Measurements from ENCODE around the gene MOCS1.
"Not testable (repeated sequence)": the region's sequence is repeated elsewhere in the genome, so short reads cannot be mapped to it uniquely, and the experiment has no call there.

The MOCS1 gene

DNA sequence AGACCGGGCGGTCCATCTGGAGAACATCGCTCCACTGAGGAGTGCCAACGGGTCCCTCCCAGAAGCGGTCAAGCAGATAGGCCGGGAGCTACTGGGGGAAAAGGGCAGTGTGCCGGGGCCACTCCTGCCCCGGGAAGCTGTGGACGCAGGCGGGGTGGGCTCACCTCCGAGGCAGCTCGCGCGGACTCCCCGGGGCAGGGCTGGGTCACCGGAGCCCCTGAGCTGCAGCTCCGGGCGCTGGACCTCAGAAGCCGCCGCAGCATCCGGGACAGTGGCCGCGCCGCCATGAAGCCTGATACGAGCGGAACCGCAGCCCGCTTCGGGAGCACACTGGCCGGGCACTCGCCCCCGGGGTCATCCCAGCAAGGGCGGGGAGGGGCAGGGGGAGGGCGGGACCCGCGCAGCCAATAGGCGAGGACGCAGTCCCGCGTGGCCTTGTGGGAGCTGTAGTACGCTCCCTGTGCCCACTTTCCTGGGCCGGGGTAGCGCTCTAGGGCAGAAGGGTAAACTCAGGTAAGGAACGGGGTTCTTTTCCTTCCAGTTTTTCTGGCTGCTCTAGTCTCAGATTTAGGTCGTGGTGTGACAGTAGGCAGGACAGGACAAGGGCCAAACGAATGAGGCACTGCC lies at the start of gene MOCS1:
TSS of gene MOCS1 (minus strand) at position 332 of the 627 bp plus-strand sequence. CDS start at position 287, 45 bp downstream.
- in situ Hi-C loops (cut with MboI; ENCODE audit: low sequenced_read_pairs): no loop called here

DNA sequence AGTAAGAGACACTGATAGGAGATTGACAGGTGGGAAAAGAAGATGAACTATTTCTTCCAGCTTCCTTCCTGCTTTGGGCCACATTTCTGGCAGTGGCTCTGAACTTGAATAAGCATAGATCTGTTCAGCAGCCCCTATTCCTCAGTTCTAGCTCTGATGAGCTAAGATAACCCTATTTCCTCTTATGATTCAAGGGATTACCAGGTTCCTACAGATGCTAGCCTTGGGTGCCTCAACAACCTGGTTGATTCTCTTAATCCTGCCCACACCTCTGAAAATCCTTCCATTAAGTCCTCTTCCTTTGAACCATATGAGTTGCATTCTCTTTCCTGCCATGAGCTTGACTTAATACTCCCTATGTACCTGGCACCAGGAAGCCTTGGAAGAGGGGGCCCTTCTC lies 49.8 kb upstream of the MOCS1 start:
- in situ Hi-C loops (cut with MboI; ENCODE audit: low sequenced_read_pairs): no loop called here

DNA sequence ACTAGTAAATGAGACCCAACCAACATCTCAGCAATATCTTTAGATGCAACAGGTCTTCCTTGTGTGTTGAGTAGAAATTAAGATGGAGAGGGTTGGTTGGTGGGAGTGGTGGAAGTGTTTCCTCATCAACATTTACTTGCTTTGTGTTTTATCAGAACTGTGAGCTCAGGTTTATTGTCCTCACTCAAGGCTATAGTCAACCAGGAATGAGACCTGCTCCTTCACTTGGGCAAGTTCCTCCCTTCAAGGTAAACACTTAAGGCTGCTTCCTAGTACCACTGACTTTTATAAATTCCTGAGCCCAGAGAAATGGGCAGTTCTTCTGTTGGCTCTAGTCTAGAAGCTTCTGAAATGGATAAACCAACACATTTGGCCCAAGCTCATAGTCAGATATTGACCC lies 48.9 kb upstream of the MOCS1 start:
- in situ Hi-C loops (cut with MboI; ENCODE audit: low sequenced_read_pairs): no loop called here

DNA sequence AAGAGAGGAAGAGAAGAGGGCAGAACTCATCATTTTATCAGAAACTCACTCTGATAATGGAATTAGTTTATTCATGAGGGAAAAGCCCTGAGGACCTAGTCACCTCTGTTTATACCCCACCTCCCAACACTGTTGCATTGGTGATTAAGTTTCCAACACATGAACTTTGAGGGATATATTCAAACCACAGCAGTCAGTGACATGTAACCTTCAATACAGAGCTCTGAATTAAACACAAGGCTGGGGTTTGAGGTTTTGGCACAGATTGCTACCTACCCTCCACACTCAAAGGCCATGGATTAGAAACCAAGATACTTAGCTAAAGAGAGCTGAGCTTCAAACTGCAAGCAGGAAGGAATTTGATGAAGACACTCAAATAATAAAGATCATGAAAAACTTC lies 48.5 kb upstream of the MOCS1 start:
- in situ Hi-C loops (cut with MboI; ENCODE audit: low sequenced_read_pairs): no loop called here

DNA sequence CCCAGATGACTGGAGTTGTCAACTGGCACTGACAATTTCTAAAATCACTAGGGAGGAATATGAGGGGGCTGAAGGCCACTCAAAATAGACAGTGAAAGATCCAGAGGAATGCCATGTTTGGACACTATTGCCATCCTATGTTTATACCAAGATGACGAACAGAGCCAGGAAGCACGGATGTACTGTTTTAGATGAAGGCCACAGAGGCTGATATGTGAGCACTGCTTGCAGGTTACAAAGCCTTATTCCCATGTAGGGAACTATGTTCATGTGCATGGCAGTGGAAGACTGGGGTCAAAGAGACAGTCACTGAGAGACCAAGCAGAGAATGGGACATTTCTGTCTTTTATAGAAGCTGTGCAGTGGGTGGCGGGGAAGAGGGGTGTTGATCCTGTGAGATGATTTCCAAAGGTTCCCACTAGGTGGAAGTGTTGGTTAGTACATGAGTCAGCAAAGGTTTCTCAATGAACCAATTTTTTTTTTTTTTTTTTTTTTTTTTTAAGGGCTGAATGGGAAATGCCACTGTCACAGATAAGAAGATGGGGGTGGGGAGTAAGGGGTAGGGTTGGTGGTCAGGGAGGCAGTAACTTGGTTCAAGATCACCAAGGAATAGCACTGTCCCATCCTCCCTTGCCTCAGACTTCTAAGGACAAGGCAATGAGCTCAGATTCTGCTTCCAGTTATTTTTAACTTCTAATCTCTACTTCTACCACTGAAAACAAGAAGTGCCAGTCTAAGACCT lies 46.7 kb upstream of the MOCS1 start:
- in situ Hi-C loops (cut with MboI; ENCODE audit: low sequenced_read_pairs): no loop called here

DNA sequence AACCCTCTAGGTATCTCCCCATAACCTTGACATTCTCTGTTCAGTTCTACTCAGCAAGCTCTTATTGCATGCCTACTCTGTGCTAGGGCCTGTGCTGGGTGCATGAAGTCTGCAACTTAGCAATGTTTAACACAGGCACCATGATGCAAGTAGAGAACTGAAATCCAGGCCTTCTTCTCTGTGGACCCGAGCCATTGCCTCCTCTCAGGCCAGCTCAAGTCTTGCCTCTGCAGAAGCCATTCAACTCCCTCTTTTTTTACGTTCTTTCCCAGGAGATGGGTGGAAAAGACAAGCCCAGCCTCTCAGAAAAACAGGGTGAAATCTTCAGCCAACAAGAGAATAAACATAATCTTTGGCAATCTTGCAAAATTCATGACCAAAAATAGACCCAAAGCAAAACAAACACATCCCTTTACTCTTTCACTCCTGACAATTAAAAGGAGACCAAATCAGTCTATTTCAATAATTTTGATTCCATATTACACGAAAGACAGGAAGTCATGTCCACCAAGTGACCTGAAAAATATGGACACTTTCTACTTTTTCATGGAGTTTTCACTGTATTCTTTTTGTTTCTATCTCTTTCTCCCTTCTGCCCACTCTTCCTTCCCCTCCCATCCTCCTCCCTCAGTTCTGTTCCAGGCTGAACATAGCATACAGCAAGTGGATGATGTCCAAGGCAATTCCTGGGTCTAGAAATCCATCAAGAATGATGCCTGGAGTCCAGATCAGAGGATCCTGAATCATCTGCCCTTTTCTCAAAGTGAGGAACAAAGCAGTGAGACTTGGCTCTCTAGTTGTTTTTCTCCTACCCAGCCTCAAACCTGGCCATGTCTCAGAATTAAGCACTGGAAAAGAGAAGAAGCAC lies 45.4 kb upstream of the MOCS1 start:
- in situ Hi-C loops (cut with MboI; ENCODE audit: low sequenced_read_pairs): no loop called here

DNA sequence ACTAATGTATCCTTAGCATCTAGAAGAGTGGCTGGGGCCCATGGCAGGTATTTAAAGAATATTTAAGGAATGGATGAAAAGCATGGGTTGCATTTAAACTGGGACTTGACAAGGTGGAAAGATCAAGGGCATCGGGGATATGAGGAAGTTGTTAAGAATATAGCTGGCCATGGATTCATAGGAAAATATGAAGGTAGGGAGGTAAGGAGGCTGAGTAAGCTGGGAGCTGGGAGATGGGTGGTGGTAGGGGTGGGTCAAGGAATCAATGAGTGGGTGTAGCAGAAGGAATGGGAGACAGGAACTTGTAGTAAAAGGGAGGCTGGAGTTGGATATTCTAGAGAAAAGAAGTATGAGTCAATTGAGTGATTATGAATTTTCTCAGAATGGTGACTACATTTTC lies 44.0 kb upstream of the MOCS1 start:
- in situ Hi-C loops (cut with MboI; ENCODE audit: low sequenced_read_pairs): no loop called here

DNA sequence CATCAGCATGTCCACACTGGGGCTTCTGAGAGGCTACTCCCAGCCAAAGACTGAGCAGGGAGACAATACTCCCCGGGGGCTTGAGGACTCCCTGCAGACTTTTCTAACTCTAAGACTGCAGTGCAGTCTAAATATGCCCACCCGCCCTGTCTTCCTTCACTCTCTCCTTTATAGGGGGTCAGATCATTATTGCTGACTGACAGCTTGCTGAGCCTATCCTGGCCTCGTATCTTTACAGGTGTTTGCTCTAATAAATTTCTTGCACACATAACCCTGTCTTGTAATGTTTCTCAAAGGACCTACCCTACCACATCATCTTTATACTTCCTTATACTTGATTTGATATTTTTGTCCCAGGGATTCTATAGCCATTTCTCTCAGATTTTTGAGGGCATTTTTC lies 39.4 kb upstream of the MOCS1 start:
- in situ Hi-C loops (cut with MboI; ENCODE audit: low sequenced_read_pairs): no loop called here

DNA sequence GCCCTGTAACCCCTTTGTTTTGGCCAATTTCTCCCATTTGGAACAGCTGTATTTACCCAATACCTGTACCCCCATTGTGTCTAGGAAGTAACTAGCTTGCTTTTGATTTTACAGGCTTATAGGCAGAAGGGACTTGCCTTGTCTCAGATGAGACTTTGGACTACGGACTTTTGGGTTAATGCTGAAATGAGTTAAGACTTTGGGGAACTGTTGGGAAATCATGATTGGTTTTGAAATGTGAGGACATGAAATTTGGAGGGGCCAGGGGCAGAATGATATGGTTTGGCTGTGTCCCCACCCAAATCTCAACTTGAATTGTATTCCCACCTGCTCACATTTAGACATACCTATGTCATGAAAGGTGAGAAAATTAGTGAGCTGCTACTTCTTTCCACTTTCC lies 38.5 kb upstream of the MOCS1 start:
- in situ Hi-C loops (cut with MboI; ENCODE audit: low sequenced_read_pairs): not testable (repeated sequence)

DNA sequence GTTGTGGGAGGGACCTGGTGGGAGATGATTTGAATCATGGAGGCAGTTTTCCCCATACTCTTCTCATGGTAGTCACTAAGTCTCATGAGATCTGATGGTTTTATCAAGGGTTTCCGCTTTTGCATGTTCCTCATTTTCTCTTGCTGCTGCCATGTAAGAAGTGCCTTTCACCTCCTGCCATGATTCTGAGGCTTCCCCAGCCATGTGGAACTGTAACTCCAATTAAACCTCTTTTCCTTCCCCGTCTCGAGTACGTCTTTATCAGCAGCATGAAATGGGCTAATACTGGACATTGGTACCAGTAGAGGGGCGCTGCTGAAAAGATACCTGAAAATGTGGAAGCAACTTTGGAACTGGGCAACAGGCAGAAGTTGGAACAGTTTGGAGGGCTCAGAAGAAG lies 36.9 kb upstream of the MOCS1 start:
- in situ Hi-C loops (cut with MboI; ENCODE audit: low sequenced_read_pairs): not testable (repeated sequence)

DNA sequence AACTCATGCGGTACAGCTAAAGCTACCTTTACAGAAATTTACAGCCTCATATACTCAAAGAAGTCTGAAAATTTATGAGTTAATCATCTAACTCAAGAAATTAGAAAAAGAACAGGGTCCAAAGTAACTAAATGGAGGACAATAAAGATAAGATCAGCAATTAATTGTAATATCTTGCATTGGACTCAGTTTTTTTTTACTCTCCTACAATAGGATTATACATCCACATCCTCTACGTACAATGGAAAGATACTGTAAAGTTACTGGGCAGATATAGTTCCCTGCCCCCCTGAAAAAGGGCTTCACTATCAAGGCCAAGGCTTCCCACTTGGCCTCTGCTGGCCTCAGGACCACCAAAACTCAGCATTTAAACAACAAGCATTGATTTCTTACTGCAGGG lies 31.5 kb upstream of the MOCS1 start:
- in situ Hi-C loops (cut with MboI; ENCODE audit: low sequenced_read_pairs): no loop called here

DNA sequence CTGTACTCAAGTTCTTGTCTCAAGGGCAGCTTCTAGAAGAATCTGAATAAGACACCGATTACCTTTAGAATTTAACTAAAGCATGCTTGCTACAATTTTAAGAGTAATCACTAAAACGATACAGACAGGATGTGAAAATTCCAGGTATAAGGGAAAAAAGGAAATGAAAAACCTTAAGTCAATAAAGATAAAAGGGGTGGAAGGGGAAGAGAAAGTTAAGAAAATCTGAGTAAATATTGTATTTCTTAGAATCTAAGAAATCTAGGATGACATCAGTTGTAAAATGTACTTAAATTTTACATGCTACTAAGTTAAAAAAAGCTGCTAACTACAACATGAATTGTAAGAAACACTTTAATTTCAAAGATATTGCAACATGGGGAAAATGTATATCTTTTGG lies 30.3 kb upstream of the MOCS1 start:
- in situ Hi-C loops (cut with MboI; ENCODE audit: low sequenced_read_pairs): no loop called here

DNA sequence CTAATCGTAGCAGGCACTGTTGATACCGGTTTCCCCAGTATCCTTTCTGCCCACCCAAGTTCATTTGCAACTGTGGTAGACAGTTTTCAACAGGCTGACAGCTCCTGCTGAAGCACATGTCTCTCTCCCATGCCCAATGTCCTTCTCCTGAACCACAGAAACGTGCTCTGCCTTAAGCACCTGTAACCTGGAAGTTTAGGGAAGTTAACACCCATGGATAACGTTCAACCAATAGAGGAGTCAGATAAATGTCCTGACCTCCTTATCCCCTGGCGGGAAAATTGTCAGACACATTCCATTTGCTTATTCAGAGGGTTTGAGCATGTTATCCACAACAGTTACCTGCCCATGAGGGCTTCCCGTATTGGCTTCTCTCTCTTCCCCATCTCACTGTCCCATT lies 29.8 kb upstream of the MOCS1 start:
- in situ Hi-C loops (cut with MboI; ENCODE audit: low sequenced_read_pairs): no loop called here

DNA sequence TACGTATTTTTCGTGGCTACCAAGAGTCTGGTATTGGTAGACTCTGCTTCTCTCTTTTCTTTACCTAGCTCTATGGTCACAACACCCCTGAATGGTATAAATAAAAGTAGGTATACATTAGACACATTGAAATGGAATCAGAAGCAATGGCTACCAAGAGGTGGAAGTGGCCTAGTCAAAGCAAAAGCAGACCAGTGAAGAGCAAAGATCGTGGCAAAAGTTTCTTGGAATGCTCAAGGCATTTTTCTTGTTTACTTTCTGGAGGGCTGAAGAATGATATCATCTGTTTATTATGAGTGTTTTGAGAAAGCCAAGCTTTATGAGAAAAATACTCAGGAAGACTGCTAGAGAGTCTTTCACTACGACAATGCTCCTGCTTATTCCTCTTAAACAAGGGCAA lies 28.6 kb upstream of the MOCS1 start:
- in situ Hi-C loops (cut with MboI; ENCODE audit: low sequenced_read_pairs): no loop called here

DNA sequence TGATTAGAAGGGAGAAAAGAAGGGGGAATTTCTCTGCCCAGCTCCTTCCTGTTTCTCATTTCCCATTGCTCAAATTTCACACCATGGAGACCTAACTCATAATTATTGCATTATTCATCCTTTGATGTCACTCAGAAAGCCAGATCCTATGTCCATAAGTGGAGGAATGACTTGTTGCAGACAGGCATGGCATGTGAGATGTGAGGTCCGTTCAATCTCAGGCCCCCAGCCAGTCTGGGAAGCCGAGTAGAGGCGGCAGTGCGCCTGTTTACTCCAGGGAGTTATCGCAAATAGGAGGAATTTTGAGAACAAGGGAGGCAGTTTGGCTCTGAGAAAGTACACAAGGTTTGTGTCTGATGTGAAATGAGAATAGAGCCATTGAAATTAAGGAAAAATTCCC lies 26.9 kb upstream of the MOCS1 start:
- in situ Hi-C loops (cut with MboI; ENCODE audit: low sequenced_read_pairs): no loop called here

DNA sequence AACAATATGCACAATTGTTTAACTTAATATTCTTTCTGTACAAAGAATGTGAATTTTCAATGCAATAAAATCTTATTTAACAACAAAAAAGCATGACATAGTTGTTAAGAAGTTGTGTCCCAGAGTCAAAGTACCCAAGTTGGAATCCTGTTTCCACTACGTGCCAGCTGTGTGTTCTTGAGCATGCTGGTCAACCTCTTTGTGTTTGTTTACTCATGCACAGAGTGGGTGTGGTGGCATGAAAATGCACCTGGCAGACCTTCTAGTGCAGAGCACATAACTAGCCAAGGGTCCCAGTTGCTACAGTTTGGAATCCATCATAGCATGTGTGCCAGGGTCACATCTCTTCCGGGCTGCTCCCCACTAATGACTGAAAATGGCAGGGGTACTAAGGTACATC lies 24.7 kb upstream of the MOCS1 start:
- in situ Hi-C loops (cut with MboI; ENCODE audit: low sequenced_read_pairs): no loop called here

DNA sequence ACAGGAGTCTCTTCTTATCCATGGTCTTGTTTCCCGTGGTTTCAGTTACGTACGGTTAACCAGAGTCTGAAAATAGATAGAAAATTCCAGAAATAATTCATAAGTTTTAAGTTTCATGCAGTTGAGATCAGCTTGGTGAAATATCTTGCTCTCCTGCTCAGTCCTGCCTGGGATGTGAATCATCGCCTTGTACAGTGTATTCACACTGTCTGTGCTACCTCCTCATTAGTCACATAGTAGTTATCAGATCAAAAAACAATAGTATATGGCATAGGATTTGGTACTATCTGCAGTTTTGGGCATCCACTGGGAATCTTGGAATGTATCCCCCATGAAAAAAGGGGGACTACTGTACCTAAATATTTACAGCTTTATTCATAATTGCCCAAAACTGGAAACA lies 22.7 kb upstream of the MOCS1 start:
- in situ Hi-C loops (cut with MboI; ENCODE audit: low sequenced_read_pairs): no loop called here

DNA sequence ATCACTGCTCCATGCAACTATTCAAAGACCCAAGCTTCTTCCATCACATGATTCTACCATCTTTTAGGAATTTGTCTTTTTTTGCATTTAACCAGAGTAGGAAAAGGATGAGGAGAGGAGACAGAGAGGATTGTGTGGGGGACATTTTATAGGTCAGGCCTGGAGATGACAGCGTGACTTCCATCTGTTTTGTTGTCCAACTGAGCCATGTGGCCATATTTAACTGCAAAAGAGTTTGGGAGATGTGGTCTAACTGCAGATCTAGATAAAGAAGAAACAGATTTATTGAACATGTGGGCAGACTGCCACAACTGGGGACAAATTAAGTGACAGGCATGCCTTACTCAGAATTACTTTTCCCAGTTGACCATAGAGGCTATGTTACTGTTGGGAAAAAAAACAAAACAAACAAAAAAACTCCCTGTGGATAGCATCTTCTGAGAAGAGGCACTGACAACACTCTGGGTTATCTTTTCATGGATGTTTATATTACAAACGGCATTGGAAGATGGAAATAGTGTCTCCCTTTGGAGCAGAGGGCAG lies 18.9 kb upstream of the MOCS1 start:
- in situ Hi-C loops (cut with MboI; ENCODE audit: low sequenced_read_pairs): no loop called here

DNA sequence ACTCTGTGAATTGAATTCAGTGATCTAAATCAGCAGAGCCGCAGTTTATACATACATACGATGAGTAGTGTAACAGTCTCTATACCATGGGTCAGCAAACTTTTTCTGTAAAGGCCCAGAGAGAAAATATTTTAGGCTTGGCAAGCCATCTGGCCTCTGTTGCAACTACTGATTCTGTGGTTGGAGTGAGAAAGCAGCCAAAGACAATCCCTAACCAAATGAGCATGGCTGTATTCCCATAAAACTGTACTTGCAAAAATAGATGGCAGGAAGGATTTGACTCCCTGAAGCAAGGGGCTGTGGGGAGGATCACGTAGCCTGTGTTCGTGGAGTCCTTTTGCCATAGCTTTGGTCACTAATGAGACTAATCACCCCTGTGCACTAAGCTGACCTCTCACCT lies 17.9 kb upstream of the MOCS1 start:
- in situ Hi-C loops (cut with MboI; ENCODE audit: low sequenced_read_pairs): no loop called here

DNA sequence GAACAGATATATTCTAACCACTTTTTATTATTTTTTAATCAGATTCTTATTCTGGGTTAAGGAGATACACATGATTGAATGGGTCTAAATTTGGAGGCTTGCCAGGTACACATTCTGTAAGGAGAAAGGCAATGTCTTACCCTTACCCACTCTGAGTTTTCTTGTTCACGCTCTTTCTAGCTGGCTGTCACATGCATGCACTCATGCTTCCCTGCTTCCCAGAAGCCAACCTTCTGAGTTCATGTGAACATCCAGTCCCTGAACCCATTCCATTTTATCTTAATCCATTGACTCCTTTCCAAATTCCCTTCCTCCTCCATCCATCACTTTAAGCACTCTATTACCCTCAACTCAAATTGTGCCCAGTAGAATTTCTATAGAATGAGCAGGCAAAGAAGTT lies 17.5 kb upstream of the MOCS1 start:
- in situ Hi-C loops (cut with MboI; ENCODE audit: low sequenced_read_pairs): no loop called here

DNA sequence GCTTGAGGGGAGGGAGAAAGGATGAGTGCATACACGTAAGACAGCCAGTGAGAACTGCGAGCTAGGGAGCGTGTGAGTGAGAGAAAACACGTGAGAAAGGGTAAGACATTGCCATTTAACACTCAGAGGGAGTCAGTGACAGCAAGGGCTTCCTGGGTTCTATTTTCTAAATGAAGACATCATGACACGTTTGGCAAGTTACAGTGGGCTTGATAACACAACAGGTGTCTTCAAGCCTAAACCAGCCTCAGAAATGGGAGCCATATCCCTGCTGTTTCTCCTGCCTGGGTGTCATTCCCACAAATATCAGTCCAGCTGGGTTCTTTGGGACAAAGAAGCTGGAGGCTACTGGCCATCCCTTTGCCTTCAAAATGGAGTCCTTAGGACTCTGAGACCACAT lies 16.9 kb upstream of the MOCS1 start:
- in situ Hi-C loops (cut with MboI; ENCODE audit: low sequenced_read_pairs): no loop called here

All from HL-60/S4 treated with phorbol 12-myristate 13-acetate at 8.2 ng/mL for 4 days and 3 days (cell line).